Activated T-cell treated with anti-CD3 and anti-CD28 coated beads, Interleukin-2, amount 50 U/mL, for 4 hours (primary cell): ENCODE measurements around the gene YAE1. TPM values are rescaled to one million over a fixed set of nuclear protein-coding genes. Genes with fewer than 3 reads are reported as not detected.

Experiments
- ATAC-seq, 2 donors: fragments of 200-7000 bp; cut with Tn5 transposase; one replicate each; pipeline ENCODE4 v1.10.0; 2021
- DNase-seq: peaks from one replicate; pipeline ENCODE4 v3.0.0-alpha.2; 2020
- H3K27me3 Mint-ChIP-seq: one replicate; pipeline ENCODE4 v1.8.0; 2021; ENCODE audit warnings: low read depth, mixed read lengths
- H3K36me3 Mint-ChIP-seq: one replicate; pipeline ENCODE4 v1.8.0; 2022; ENCODE audit warnings: mixed read lengths; ENCODE audit not compliant: insufficient read depth
- H3K4me1 Mint-ChIP-seq: one replicate; pipeline ENCODE4 v1.8.0; 2021; ENCODE audit warnings: low read depth, mixed read lengths
- H3K4me3 Mint-ChIP-seq: one replicate; pipeline ENCODE4 v1.8.0; 2021; ENCODE audit warnings: mild to moderate bottlenecking, moderate library complexity, mixed read lengths
- H3K9me3 Mint-ChIP-seq: one replicate; pipeline ENCODE4 v1.8.0; 2021; ENCODE audit warnings: mixed read lengths
- total RNA-seq, 3 donors: library from RNA; stranded (reverse); gene quantifications; one replicate each; pipeline ENCODE4 v1.2.1, GENCODE V29; 2021

YAE1 gene, protein sequence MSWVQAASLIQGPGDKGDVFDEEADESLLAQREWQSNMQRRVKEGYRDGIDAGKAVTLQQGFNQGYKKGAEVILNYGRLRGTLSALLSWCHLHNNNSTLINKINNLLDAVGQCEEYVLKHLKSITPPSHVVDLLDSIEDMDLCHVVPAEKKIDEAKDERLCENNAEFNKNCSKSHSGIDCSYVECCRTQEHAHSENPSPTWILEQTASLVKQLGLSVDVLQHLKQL
- total RNA-seq = 10 to 100 TPM in 1 of 3 donors, 1 to 10 TPM in 2; 9.2 to 11.3 (median 9.3) TPM

DNA sequence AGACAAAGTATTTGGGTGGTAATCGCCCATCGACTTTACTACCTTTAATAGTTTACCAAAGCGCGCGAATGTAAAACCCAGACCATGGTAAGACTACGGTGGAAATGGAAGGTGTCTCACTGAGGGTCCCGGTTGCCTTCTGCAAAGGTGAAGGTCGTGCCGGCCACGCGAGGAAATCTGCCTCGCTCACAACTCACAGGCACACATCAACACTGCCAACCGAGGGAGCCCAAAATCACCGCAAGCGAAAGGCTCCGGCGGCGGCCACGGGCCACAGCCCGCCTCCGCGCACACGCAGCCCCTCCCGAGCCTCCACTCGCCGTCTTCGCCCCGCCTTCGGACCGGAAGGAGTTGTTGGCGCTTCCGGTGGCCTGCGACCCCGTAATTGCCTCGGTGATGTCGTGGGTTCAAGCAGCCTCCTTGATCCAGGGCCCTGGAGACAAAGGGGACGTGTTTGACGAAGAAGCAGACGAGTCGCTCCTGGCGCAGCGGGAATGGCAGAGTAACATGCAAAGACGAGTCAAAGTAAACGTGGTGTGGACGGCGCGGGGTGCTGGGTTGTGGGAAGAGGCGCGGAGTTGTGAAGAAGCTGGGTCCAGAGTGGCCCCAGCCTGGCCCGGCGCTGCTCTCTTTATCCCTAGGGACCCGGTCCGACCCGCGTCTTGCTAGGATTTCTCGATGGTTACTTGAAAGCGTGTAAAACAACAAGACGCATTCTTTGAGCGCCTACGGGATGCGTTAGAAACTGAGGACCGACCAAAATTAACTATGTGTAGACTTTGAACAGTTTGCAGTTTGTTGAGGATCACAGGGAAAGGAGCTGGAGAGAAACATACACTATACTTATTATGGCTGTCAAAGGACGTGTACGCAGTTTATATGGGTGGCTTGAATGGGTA lies at the start of gene YAE1:
Gene YAE1 (plus strand): TSS at position 382 of the 899 bp plus-strand sequence. CDS start 15 bp downstream, at position 397.
- H3K4me3 Mint-ChIP-seq = peak within 1 kb of the TSS; percentile 98
- H3K27me3 Mint-ChIP-seq = no peaks in the 10 kb centered on the region
- no peaks in the 10 kb centered on the region for H3K9me3 Mint-ChIP-seq
- peak; percentile 77 for DNase-seq
- peaks cover 3% of the 10 kb centered on the region for H3K36me3 Mint-ChIP-seq
- peak; percentile 96 to 97 for ATAC-seq
- peaks cover 23% of the 10 kb centered on the region for H3K4me1 Mint-ChIP-seq

DNA sequence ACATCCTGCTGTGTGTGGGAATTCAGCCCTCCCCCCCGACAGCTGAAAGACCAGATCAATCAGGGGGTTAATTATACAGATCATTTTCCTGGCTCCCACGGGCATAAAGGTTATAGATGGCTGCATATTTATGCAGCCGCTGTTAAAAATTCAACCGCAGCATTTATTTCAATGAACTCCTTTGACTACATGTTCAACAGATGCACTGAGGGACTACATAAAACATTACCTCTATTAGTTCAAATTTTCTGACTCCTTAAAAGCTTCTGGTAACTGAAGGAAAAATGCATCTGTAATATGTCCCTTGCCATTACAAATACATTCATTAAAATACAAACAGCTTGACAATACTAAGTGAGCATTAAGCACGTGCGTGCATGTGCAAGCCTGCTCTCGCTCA lies 49.7 kb upstream of the YAE1 start:
- Mint-ChIP-seq H3K4me1 (no peaks in the 10 kb centered on the region), H3K9me3 (no peaks in the 10 kb centered on the region), H3K27me3 (no peaks in the 10 kb centered on the region), H3K36me3 (no peaks in the 10 kb centered on the region), H3K4me3 (no peak overlapping the region)
- ATAC-seq (no peak), DNase-seq (no peak)

DNA sequence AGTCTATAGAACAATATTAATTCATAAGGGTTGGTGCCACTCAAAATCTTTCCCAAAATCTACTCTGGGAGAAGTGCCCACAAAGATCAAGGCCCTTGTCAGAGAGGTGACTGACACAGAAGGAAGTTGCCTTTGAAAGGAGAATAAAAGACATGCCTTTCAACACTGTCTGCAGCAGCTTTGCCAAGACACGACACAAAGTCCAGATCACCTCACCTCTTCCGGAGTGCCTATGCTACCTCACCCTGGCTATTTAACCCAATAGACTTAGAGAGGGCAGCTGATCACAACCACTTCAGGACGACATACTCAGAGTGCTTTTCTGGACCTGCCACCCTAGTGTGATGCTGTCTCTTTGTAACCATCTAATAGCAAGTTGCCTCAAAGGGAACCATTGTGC lies 49.0 kb upstream of the YAE1 start:
- Mint-ChIP-seq H3K27me3 (peaks cover 3% of the 10 kb centered on the region), H3K36me3 (no peaks in the 10 kb centered on the region)
- ATAC-seq = no peak

DNA sequence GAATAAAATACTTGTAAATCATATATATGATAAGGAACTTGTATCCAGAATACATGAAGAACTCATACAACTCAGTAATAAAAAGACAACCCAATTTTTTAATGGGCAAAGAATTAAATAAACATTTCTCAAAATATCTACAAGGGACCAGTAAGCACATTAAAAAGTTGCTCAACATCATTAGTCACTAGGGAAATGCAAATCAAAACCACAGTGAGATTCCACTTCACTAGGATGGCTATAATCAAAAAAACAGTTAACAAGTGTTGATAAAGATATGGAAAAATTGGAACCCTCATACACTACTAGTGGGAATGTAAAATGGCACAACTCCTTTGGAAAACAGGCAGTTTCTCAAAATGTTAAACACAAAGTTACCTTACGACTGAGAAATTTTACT lies 40.3 kb upstream of the YAE1 start:
- Mint-ChIP-seq H3K4me3 (no peak overlapping the region), H3K36me3 (no peaks in the 10 kb centered on the region), H3K4me1 (no peaks in the 10 kb centered on the region), H3K9me3 (no peaks in the 10 kb centered on the region), H3K27me3 (peaks cover 7% of the 10 kb centered on the region)
- no peak for DNase-seq
- ATAC-seq = no peak

More for the DNA sequence above, 49.0 kb upstream of the YAE1 start:
- H3K4me1 Mint-ChIP-seq = no peaks in the 10 kb centered on the region
- DNase-seq = no peak
- H3K4me3 Mint-ChIP-seq = no peak overlapping the region
- H3K9me3 Mint-ChIP-seq = no peaks in the 10 kb centered on the region

DNA sequence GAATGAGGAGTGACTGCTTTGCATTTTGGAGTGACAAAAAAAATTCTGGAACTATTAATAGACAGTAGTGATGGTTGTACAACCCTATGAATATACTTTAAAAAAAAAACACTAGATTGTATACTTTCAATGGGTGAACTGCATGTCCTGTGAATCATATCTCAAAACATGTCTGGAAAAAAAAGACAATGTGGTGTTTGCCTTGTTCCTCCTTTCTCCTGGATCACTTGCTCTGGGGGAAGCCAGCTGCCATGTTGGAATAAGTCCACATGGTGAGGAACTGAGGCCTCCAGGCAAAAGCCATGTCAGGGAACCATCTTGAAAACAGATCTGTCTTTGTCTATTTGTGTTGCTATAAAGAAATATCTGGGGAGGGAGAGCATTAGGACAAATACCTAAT lies 39.5 kb upstream of the YAE1 start:
- peaks cover 7% of the 10 kb centered on the region for H3K27me3 Mint-ChIP-seq
- H3K9me3 Mint-ChIP-seq = no peaks in the 10 kb centered on the region
- no peaks in the 10 kb centered on the region for H3K36me3 Mint-ChIP-seq
- no peak overlapping the region for H3K4me3 Mint-ChIP-seq
- H3K4me1 Mint-ChIP-seq = no peaks in the 10 kb centered on the region
- DNase-seq (no peak), ATAC-seq (no peak)

DNA sequence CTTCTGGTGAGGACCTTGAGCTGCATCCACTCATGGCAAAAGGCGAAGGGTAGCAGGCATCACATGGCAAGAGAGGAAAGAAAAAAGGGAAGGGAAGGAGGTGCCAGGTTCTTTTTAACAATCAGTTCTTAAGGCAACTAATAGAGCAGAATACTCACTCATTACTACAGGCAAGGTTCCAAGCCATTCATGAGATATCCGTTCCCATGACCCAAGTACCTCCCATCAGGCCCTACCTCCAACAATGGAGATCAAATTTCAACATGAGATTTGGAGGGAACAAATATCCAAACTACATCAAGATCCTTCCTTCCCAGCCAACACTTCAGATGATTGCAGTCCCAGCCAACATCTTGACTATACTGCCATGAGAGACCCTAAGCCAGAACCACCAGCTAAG lies 38.9 kb upstream of the YAE1 start:
- DNase-seq = no peak
- no peaks in the 10 kb centered on the region for H3K9me3 Mint-ChIP-seq
- no peak for ATAC-seq
- no peaks in the 10 kb centered on the region for H3K36me3 Mint-ChIP-seq
- H3K4me1 Mint-ChIP-seq = no peaks in the 10 kb centered on the region
- peaks cover 4% of the 10 kb centered on the region for H3K27me3 Mint-ChIP-seq
- no peak overlapping the region for H3K4me3 Mint-ChIP-seq

DNA sequence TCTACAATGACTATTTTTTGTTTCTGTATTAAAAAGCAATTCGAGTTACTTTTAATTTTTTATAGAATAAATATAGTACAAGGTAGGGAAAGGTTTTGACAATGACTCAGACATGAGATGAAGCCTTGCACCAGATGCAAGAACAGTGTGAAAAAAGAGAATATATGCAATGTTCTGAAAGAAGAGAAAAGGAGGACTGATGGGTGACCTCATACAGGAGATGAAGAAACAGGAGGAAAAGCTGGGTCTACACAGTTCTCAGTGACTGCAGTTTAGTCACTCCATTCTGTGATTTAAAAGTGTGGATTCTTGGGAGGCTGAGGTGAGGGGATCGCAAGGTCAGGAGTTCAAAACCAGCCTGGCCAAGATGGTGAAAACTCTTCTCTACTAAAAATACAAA lies 38.3 kb upstream of the YAE1 start:
- no peaks in the 10 kb centered on the region for H3K9me3 Mint-ChIP-seq
- peaks cover 3% of the 10 kb centered on the region for H3K27me3 Mint-ChIP-seq
- ATAC-seq (no peak), DNase-seq (no peak)
- H3K4me1 Mint-ChIP-seq = no peaks in the 10 kb centered on the region
- H3K36me3 Mint-ChIP-seq = no peaks in the 10 kb centered on the region
- H3K4me3 Mint-ChIP-seq = no peak overlapping the region

DNA sequence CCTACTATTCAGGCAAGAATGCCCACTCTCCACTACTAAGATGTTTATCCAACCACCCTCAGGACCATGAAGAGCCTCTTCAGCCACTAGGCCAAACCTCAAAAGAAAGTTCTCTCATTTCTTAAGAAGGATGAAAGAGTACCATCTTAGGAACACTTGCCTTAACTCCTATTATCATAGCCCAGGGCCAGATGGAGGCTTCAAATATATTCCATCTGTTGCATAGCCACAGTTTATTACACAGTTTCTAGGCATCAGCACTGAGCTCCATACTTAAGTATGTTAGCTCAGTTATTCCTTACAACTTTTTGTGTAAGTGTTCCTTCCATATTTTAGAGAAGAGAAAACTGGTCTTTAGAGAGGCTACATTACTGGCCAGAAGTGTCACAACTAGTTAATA lies 37.4 kb upstream of the YAE1 start:
- H3K4me1 Mint-ChIP-seq = no peaks in the 10 kb centered on the region
- no peaks in the 10 kb centered on the region for H3K9me3 Mint-ChIP-seq
- no peak for DNase-seq
- H3K36me3 Mint-ChIP-seq = no peaks in the 10 kb centered on the region
- H3K27me3 Mint-ChIP-seq = peaks cover 3% of the 10 kb centered on the region
- ATAC-seq = no peak
- H3K4me3 Mint-ChIP-seq = no peak overlapping the region

DNA sequence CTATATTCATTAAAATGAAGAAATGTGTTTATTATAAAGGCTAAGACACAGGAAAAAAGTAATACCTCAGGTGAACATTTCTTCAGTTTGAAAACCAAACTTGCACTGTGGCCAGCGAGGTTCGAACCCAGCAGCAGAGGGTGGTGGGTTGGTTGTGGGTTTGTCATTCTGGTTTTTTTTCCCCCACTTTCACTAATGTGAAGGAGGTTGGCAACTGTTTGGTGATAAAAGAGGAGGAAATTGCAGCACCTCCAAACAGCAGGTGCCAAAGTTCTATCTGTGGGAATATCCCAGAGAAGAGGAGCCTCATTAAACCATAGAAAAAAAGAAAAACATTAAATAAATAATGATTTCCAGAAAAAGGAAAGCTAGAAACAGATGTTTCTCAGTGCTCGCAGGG lies 36.6 kb upstream of the YAE1 start:
- no peak for DNase-seq
- Mint-ChIP-seq H3K4me3 (no peak overlapping the region), H3K9me3 (no peaks in the 10 kb centered on the region), H3K27me3 (no peaks in the 10 kb centered on the region), H3K36me3 (no peaks in the 10 kb centered on the region), H3K4me1 (no peaks in the 10 kb centered on the region)
- ATAC-seq = no peak

DNA sequence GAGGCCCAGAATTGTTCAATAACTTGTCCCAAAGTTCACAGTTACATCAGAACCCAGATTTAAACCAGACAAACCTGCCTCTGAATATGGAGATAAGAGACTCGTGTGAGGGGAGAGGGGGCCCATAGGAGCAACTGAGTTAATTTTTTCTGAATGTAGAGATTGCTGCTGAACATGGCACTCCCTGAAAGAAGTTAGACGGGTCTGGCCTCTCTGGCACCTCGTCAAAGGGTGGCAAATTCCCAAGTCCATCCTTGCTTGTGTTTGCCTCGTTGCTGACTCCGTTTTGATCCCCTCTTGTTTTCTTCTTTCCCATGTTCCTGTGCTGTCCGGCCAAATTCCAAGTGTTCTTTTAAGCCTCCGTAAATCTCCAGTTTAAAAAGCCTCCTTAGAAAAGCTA lies 35.2 kb upstream of the YAE1 start:
- Mint-ChIP-seq H3K36me3 (no peaks in the 10 kb centered on the region), H3K27me3 (no peaks in the 10 kb centered on the region), H3K4me1 (no peaks in the 10 kb centered on the region), H3K4me3 (no peak overlapping the region), H3K9me3 (no peaks in the 10 kb centered on the region)
- DNase-seq (no peak), ATAC-seq (no peak)

DNA sequence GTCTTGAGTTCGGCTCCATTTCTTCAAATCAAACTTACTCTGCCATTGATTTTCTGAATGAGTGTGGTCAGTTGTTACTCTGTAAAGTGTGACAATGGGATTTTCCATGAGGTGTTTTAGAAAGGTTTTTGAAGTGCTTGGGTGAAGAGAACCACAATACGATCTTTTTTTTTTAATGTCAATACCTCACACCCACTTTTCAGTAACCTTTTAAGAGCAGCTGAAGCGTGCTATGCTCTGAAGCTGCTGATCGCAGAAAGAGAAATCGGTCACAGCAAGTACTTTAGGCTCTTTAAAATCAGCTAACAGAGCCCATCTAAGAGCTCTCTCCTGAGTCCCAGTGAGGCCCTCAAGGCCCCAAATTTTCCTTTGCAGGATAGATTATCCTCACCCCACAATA lies 34.4 kb upstream of the YAE1 start:
- ATAC-seq = no peak
- no peaks in the 10 kb centered on the region for H3K27me3 Mint-ChIP-seq
- H3K9me3 Mint-ChIP-seq = no peaks in the 10 kb centered on the region

DNA sequence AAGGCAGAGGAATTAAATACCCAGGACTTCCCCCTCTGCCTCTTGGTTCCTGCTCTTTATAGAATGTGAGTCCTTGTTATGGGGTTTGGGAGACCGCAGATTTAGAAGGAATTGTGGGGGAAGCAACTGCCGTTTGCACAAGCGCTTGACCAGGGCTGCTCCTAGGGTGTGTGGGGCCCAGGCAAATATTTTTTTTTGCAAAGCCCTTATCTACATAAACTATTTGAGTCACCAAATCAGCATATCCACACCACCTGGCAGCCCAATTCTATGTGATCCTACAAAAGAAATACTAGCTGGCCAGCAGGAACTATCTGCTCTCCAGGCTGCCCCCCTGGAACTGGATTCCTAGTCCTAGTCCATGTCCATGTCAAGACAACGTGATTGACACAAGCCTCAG lies 33.4 kb upstream of the YAE1 start:
- peaks cover 2% of the 10 kb centered on the region for H3K27me3 Mint-ChIP-seq
- H3K4me3 Mint-ChIP-seq = no peak overlapping the region
- H3K36me3 Mint-ChIP-seq = no peaks in the 10 kb centered on the region
- no peak for DNase-seq
- no peaks in the 10 kb centered on the region for H3K4me1 Mint-ChIP-seq
- no peaks in the 10 kb centered on the region for H3K9me3 Mint-ChIP-seq
- ATAC-seq = no peak

More for the DNA sequence above, 34.4 kb upstream of the YAE1 start:
- Mint-ChIP-seq H3K36me3 (no peaks in the 10 kb centered on the region), H3K4me1 (no peaks in the 10 kb centered on the region), H3K4me3 (no peak overlapping the region)
- DNase-seq = no peak

DNA sequence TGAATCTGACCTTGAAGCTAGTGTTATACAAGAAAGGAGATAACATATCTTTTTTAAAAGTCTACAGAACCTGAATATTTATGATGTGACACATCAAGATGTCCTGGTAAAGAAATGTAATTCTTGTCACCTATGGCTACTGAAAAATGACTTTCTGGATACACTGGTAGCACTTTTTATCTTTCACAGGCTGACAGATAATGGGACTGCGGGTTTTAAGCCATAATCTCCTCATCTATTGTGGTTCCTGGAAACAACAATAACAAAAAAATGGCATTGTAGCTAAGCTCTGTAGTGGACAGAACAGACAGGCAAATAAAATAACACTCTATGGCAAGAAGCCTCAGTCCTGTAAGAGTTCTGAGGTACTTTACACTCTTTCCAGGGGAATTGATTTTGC lies 31.6 kb upstream of the YAE1 start:
- H3K4me3 Mint-ChIP-seq = no peak overlapping the region
- ATAC-seq (no peak), DNase-seq (no peak)
- H3K27me3 Mint-ChIP-seq = peaks cover 4% of the 10 kb centered on the region
- no peaks in the 10 kb centered on the region for H3K4me1 Mint-ChIP-seq
- H3K9me3 Mint-ChIP-seq = no peaks in the 10 kb centered on the region
- H3K36me3 Mint-ChIP-seq = no peaks in the 10 kb centered on the region

DNA sequence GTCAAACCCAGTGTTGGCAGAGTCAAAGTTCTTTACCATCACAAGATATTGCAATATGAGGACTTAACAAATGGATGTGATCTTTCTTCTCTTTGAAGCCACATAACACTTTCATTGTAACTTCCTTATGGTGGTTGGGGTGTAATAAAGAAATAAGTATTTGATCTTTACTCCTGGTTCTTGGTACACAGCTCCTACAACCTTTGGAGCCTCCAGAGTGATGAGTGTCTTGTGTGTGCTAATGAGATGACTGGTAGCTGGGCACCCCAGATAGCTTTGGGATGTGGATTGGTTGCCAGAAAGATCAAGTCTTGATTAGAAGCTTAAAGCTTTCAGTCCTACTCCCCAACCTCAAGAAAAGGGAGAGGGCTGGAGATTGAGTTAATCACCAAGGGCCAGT lies 31.1 kb upstream of the YAE1 start:
- H3K27me3 Mint-ChIP-seq = peaks cover 4% of the 10 kb centered on the region
- no peaks in the 10 kb centered on the region for H3K9me3 Mint-ChIP-seq
- H3K4me3 Mint-ChIP-seq = no peak overlapping the region
- H3K4me1 Mint-ChIP-seq = no peaks in the 10 kb centered on the region
- ATAC-seq (no peak), DNase-seq (no peak)
- no peaks in the 10 kb centered on the region for H3K36me3 Mint-ChIP-seq

DNA sequence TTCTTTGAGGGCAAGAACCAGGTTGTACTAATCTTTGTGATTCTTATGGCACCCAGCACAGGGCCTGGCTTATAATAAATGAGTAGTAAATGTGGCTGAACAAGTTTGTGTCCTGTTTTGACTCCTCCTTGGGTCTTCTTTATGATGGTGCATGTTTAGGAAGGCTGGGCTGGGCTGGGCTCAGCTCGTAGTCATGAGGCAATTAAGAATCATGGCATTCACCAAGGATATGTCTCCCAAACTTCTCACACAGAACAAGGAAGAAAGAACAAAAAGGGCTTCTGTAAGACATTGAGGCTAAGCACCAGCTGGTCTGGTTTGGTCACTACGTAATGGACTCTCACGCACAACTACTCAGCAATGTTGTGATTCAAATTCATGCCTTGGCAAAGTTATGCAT lies 30.5 kb upstream of the YAE1 start:
- peaks cover 4% of the 10 kb centered on the region for H3K27me3 Mint-ChIP-seq
- ATAC-seq = no peak
- H3K4me3 Mint-ChIP-seq = no peak overlapping the region
- no peaks in the 10 kb centered on the region for H3K36me3 Mint-ChIP-seq
- no peak for DNase-seq
- H3K9me3 Mint-ChIP-seq = no peaks in the 10 kb centered on the region
- H3K4me1 Mint-ChIP-seq = no peaks in the 10 kb centered on the region
